KOPT-K1 (cell line): Measurements from ENCODE around the gene SPDYA.
A peak's percentile ranks its signal among the peaks of the same experiment; 100 is the strongest.

Experiments
- H3K27ac ChIP-seq: fragments of 200-600 bp; sonication (generic); 2 replicates; pipeline ENCODE4 v1.5.1; 2016; ENCODE audit warnings: antibody characterized with exemption, mild to moderate bottlenecking, low read depth, low read length; ENCODE audit not compliant: poor library complexity, severe bottlenecking
- H3K36me3 ChIP-seq: fragments of 200-600 bp; sonication (generic); 2 replicates; pipeline ENCODE4 v1.5.1; 2017; ENCODE audit warnings: antibody characterized with exemption, mild to moderate bottlenecking, low read length, moderate library complexity; ENCODE audit not compliant: insufficient read depth
- H3K9me3 ChIP-seq: fragments of 200-600 bp; sonication (generic); 2 replicates; pipeline ENCODE4 v1.5.1; 2017; ENCODE audit warnings: antibody characterized with exemption, low read length, mild to moderate bottlenecking; ENCODE audit not compliant: insufficient read depth, poor library complexity, severe bottlenecking

The SPDYA gene

DNA sequence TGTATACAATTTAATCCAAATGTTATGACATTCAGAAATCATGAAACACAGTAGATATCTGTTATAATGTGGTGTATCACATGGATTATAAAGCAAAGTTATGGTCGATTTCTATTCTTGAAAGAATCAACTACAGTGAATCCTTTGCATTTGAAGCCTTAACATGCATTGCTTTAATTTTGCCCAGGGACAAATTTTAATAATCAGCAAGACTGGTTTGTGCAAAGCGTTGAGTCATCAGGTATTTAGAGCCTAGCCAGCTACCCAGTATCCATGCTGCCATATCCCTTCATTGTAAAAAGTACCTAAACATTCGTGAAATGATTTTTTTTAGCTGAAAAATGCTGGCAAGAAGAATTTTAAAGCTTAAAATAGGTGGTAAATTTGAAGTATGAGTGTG lies 8.9 kb upstream of the SPDYA start:
- H3K36me3 ChIP-seq = peaks cover 92% of the 10 kb centered on the region
- no peak overlapping the region for H3K27ac ChIP-seq
- H3K9me3 ChIP-seq = peaks cover 10% of the 10 kb centered on the region

DNA sequence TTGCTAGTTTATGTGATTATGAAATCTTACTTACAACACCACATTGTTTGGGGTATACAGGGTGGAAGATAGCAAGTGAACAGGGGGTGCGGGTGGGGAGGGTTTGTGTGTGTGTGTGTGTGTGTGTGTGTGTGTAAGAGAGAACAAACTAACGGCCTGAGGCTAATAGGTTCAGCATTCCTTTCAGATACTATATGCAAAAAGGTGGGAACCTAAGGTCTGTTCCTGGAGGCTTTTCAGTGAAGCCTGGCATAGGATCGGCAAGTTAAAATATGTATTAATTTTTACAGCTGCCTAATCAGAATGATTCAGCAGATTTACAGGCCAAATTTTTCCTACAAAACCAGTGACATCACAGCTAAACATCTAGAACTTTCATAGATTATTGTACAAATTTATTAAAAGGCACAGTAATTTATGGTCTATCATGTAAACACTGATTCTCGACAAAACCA lies 7.6 kb upstream of the SPDYA start:
- no peaks in the 10 kb centered on the region for H3K9me3 ChIP-seq
- no peak overlapping the region for H3K27ac ChIP-seq
- peaks cover 81% of the 10 kb centered on the region for H3K36me3 ChIP-seq

DNA sequence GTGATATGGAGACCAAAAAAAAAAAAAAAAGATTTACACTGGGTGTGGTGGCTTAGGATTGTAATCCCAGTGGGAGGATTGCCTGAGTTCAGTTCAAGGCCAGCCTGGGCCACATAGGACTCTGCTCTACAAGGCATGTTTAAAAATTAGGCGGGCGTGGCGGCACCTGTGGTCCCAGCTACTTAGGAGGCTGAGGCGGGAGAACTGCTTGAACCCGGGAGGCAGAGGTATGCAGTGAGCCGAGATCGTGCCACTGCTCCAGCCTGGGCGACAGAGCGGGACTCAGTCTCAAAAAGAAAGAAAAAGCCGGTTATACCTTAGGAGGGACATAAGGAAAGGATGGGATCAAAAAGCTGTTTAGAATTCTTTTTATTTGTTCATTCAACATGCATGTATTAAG lies 707 bp upstream of the SPDYA start:
- Histone ChIP-seq H3K27ac (peak overlapping the region; percentile 47), H3K36me3 (peaks cover 18% of the 10 kb centered on the region), H3K9me3 (no peaks in the 10 kb centered on the region)

DNA sequence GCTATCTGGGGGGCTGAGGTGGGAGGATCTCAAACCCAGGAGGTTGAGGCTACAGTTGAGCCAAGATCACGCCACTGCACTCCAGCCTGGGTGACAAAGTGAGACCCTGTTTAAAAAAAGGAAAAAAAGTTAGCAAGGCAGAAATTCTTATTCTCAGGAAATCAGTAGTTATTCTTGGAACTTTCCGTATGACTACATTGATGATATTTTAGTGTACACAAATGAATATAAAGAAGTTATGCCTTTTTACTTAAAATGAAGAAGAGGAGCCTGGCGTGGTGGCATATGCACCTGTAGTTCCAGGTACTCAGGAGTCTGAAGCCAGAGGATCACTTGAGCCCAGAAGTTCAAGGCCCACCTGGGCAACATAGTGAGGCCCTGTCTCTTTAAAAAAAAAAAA lies 7.4 kb downstream of the SPDYA start:
- Histone ChIP-seq H3K9me3 (no peaks in the 10 kb centered on the region), H3K27ac (no peak overlapping the region), H3K36me3 (no peaks in the 10 kb centered on the region)

DNA sequence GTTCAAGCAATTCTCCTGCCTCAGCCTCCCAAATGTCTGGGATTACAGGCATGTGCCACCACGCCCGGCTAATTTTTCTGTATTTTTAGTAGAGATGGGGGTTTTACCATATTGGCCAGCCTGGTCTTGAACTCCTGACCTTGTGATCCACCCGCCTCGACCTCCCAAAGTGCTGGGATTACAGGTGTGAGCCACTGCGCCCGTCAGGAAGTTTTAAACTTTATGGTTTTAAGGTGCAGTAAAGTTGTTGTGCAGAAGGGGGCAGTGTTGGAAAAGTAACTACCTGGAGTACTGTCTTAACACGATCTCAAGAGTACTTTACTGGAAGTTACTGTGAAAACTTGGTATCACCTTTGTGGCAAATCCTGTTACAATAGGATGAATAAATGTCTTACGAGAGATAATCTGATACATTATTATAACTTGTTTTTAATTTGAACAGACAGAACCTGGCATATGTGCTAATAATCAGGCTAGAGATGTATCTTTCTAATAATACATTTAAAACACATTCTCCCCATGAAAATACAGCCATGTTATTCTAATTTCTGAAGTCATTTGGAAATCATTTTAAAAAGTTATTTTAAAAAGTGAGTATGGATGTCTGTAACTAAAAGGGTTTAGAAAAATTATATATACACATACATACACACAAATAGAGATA lies 10.8 kb downstream of the SPDYA start:
- Histone ChIP-seq H3K27ac (no peak overlapping the region), H3K9me3 (no peaks in the 10 kb centered on the region), H3K36me3 (no peaks in the 10 kb centered on the region)

DNA sequence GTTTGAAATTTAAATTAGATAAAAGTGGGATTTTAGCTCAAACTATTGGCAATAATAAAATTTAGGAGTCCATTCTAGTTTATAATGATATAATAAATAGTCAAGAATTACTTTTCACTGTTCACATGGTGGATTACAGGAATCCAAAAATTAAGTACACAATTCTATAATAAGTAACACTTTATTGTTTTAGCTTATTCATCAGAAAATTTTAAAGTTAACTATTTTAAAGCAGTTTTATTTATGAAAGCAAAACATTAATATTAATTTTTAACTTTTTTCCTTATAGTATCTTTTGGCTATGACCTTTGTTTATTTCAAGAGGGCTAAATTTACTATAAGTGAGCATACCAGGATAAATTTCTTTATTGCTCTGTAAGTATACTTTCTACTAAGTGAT lies 11.4 kb downstream of the SPDYA start:
- H3K27ac ChIP-seq = no peak overlapping the region
- no peaks in the 10 kb centered on the region for H3K9me3 ChIP-seq
- no peaks in the 10 kb centered on the region for H3K36me3 ChIP-seq

DNA sequence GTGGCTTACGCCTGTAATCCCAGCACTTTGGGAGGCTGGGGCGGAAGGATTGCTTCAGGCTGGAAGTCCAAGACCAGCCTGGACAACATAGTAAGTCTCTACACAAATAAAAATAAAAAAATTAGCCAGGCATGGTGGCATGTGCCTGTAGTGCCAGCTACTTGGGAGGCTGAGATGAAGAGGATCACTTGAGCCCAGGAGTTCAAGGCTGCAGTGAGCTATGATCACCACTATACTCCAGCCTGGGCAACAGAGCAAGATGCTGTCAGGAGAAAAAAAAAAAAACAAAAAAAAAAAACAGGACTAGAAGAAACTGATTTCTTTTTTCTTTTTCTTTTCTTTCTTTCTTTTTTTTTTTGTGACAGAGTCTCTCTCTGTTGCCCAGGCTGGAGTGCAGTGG lies 13.6 kb downstream of the SPDYA start:
- no peaks in the 10 kb centered on the region for H3K36me3 ChIP-seq
- H3K27ac ChIP-seq = no peak overlapping the region
- no peaks in the 10 kb centered on the region for H3K9me3 ChIP-seq

DNA sequence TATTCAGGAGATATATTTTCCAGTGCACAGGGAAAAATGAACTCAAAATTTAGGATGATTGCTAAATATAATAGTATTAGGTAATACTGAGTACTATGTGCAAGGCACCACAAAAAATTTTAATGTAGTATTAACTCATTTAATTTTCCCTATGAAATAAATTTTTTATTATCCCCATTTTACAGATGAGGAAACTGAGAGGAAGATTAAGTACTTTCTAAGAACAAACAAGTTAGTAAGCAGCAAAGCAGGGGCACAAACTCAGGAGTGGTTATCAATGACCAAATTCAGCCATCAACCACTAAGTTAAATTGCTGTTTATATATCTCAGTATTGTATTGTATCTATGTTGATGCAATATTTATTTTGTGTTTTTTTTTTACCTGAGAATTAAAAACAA lies 14.2 kb downstream of the SPDYA start:
- Histone ChIP-seq H3K36me3 (no peaks in the 10 kb centered on the region), H3K27ac (no peak overlapping the region), H3K9me3 (no peaks in the 10 kb centered on the region)

DNA sequence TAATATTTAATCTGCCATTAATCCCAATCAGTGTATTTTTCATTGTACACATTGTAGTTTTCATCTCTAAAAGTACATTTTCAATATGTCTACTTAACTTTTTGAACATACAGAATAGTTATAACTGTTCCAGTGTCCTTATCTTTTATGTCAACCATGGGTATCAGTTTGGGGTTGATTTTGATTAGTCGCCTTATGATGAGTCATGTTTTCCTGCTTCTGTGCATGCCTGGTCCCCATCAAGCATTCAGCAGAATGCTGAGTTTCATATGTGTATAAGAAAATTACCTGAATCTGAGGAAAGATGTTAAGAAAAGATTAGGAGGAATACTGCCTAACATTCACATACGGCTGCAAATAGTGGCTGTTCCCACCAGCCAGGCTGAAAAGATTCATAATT lies 17.7 kb downstream of the SPDYA start:
- Histone ChIP-seq H3K9me3 (no peaks in the 10 kb centered on the region), H3K36me3 (no peaks in the 10 kb centered on the region), H3K27ac (no peak overlapping the region)

DNA sequence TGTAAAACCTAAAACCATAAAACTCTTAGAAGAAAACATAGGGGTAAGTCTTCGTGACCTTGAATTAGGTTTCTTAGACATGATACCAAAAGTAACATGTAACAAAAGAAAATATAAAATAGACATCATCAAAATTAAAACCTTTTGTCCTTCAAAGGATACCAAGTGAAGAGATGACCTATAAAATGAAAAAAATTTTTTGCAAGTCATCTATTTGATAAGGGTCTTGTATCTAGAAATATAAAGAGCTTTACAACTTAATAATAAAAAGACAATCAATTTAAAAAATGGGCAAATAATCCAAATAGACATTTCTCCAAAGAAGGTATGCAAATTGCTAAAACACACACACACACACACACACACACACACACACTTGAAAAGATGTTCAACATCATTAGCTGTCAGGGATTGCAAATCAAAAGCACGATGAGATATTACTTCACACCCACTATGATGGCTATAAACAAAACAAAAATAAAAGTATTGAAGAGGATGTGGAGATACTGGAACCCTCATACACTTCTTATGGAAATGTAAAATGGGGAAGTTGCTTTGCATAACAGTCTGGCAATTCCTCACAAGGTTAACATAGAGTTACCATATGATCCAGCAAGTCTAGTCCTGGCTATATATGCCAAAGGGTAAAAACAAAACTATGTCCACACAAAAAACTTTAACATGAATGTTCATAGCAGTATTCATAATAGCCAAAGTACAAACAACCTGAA lies 23.3 kb downstream of the SPDYA start:
- Histone ChIP-seq H3K36me3 (no peaks in the 10 kb centered on the region), H3K9me3 (no peaks in the 10 kb centered on the region), H3K27ac (no peak overlapping the region)

DNA sequence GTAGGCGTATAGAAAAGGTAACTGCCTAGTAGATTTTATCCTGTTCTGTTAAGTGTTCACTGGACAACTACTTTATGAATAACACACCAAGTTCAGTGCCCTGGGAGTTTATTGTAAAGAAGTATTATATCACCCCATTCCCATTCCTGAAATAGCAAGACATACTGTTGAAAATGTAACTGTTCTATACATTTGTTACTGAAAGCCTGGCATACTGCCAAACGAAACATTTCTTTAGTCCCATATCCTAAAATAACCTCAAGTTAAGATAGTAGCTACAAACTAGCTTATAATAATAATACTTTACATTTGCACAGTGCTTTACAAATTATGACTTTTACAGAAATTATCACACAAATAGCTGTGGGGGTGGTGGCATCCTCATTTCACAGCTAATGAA lies 25.1 kb downstream of the SPDYA start:
- H3K9me3 ChIP-seq = no peaks in the 10 kb centered on the region
- no peaks in the 10 kb centered on the region for H3K36me3 ChIP-seq
- no peak overlapping the region for H3K27ac ChIP-seq

DNA sequence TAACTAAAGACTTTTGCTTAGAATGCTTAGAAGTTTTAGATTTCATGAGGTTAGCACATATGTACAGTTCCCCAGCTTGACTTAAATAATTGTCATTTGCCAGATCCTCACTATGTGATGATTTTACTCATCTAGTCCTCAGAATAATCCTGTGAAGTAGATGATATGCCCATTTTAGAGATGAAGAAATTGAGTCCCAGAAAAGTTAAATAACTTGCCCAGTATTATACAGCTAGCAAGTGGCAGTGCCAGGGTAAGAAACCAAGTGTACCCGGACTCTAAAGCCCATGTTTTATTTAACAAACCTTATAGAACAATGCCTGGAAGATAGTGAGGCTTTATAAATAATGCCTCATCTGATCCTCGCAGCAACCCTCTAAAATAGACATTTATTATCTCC lies 28.3 kb downstream of the SPDYA start:
- Histone ChIP-seq H3K36me3 (no peaks in the 10 kb centered on the region), H3K9me3 (no peaks in the 10 kb centered on the region), H3K27ac (no peak overlapping the region)

DNA sequence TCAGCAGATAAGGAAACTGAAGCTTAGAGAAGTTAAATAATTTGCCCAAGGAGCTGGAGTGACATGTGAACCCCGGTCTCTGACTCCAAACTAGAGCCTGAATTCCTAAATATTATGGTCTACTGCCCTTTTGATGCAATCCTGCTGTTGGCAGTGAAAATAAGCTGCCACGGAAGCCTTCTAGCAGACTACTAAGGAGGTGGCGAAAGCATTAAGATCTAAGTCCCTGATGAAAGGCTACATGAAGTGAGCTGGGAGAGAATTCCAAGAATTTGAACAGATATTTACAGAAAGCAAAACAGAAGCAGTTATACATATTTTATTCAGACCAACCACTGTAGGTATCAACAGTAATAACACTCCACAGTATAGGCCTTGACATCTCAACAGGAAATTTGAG lies 31.4 kb downstream of the SPDYA start:
- peaks cover 17% of the 10 kb centered on the region for H3K36me3 ChIP-seq
- H3K27ac ChIP-seq = no peak overlapping the region
- H3K9me3 ChIP-seq = no peaks in the 10 kb centered on the region

DNA sequence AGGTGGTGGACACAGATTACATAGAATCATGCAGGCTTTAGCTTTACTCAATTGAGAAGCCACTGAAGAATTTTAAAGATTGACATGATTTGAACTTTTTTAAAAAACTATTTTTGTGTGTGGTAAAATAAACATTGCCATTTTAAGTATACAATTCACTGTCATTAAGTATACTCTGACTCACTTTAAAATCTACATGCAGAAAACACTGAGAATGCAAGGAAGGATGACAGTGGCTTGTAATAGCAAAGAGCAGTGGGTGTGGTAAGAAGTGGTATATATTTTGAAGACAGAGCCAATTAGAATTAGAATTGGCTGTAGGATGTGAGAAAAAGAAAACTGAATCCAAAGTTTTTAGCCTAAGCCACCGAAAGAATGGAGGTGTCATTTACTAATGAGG lies 44.6 kb downstream of the SPDYA start:
- no peak overlapping the region for H3K27ac ChIP-seq
- H3K36me3 ChIP-seq = peaks cover 27% of the 10 kb centered on the region
- no peaks in the 10 kb centered on the region for H3K9me3 ChIP-seq

DNA sequence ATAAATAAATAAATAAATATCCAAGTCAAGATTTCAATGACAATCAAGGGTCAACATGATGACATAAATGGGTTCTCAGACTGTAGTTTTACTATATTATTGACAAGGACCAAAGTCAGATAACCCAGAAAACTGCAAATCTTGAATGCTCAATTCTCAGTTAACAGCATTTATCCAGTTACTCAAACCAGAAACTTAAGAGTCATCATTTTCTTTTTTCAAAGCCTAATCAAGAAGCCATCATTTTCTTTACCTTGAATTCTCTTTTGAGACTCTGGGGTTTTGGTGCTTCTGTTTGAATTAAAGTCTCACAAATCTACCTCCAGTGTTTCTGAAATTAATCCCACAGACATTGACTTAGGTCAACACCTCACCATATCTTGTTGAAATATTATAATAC lies 45.3 kb downstream of the SPDYA start:
- Histone ChIP-seq H3K9me3 (no peaks in the 10 kb centered on the region), H3K36me3 (peaks cover 29% of the 10 kb centered on the region), H3K27ac (no peak overlapping the region)

DNA sequence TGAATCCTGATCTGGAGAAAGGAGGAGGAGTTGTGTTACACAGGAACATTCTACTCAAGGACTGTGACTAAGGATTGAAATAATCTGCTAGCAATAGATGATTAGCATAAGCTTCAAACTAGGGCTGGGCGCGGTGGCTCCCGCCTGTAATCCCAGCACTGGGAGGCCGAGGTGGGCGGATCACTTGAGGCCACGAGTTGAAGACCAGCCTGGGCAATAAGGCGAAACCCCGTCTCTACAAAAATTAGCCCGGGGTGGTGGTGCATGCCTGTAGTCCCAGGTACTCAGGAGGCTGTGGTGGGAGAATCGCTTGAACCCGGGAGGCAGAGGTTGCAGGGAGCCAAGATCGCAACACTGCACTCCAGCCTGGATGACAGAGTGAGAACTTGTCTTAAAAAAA lies 58.0 kb downstream of the SPDYA start:
- H3K9me3 ChIP-seq = no peaks in the 10 kb centered on the region
- H3K36me3 ChIP-seq = peaks cover 41% of the 10 kb centered on the region
- no peak overlapping the region for H3K27ac ChIP-seq
